Left ventricle myocardium inferior (tissue), 1 donor: ENCODE results near the gene GMEB2. TPM values are rescaled to one million over a fixed set of nuclear protein-coding genes. Genes with fewer than 3 reads are reported as not detected.

Experiments used
- DNase-seq: peaks from one replicate; pipeline ENCODE4 v3.0.0-alpha.2; 2020
- H3K27ac ChIP-seq: fragments of 200-600 bp; replicated peaks from 2 replicates; pipeline ENCODE4 v1.8.0; 2021
- H3K27me3 ChIP-seq: fragments of 200-600 bp; 2 replicates; pipeline ENCODE4 v1.8.0; 2021; ENCODE audit warnings: low read depth
- H3K36me3 ChIP-seq: fragments of 200-600 bp; 2 replicates; pipeline ENCODE4 v1.8.0; 2021
- H3K4me1 ChIP-seq: fragments of 200-600 bp; 2 replicates; pipeline ENCODE4 v1.8.0; 2021
- H3K4me3 ChIP-seq: fragments of 200-600 bp; 2 replicates; pipeline ENCODE4 v1.8.0; 2021; ENCODE audit warnings: mild to moderate bottlenecking, moderate library complexity
- H3K9me3 ChIP-seq: fragments of 200-600 bp; replicated peaks from 2 replicates; pipeline ENCODE4 v1.8.0; 2021
- CTCF ChIP-seq: fragments of 200-600 bp; IDR thresholded peaks from 2 replicates; pipeline ENCODE4 v1.8.0; 2021; ENCODE audit warnings: antibody characterized with exemption, mild to moderate bottlenecking, borderline replicate concordance
- intact Hi-C: fragments of 100-400 bp; cut with micrococcal nuclease; formaldehyde crosslinking; loops from one replicate; pipeline ENCODE4 v1.11.0; 2022
- total RNA-seq: library from RNA; stranded (reverse); fragmentation: NEBNext Ultra II Directional; extraction: Animal tissue kit (Norgen Biotek cat#: 25700); gene quantifications from one replicate; pipeline ENCODE4 v1.2.1, GENCODE V29; 2021
- donor health status: DM: no; HTN: yes; CAD: no; lungs with severe emphysema.

Gene GMEB2
- total RNA-seq, 1 donor from 2014 or later: 5.3 TPM

GRCh38 chr20:63564036-63564810 is 62.7 kb downstream of the GMEB2 start:
- Histone ChIP-seq H3K4me1 (no peaks in the 10 kb centered on the region), H3K9me3 (no peaks in the 10 kb centered on the region), H3K4me3 (no peak overlapping the region), H3K36me3 (peaks cover 78% of the 10 kb centered on the region), H3K27me3 (no peaks in the 10 kb centered on the region), H3K27ac (no peak overlapping the region)
- no peak for DNase-seq
- TF ChIP-seq CTCF: no peak
- intact Hi-C loops: no loop called here

DNA sequence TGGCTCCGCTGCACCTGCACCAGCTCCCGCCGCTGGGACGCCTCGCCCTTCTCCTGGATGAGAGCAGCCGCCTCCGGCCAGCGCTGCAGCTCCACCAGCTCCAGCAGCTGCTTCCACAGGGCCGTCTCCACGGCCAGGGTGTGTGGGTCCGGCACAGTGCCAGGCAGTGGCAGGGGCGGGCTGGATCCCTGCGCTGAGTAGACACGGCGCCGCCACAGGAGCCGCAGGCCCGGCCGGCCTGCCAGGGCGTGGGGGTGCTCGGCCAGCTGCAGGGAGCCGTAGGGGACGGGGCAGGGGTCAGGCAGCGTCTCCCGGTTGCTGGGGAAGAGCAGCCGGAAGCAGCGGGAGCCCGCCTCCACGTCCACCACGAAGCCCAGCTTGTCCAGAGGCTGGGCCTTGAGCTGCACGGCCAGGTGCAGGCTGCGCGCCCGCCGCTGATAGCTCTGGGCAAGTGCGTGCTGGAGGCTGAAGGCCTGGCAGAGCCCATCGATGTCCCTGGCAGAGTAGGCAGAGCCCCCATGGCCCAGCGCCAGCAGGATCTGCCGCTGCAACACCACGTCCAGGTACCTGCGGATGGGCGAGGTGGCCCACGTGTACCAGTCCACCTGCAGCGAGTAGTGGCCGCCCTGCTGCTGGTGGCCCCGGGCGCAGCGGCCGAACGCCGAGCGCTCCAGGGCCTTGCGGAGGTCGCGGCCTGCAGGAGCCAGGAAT is 63.5 kb downstream of the GMEB2 start:
- H3K27ac ChIP-seq: no peak overlapping the region
- no peaks in the 10 kb centered on the region for H3K27me3 ChIP-seq
- TF ChIP-seq CTCF: no peak
- H3K4me3 ChIP-seq: no peak overlapping the region
- intact Hi-C loops: no loop called here
- no peak for DNase-seq
- no peaks in the 10 kb centered on the region for H3K4me1 ChIP-seq
- H3K36me3 ChIP-seq: peaks cover 86% of the 10 kb centered on the region
- no peaks in the 10 kb centered on the region for H3K9me3 ChIP-seq

DNA sequence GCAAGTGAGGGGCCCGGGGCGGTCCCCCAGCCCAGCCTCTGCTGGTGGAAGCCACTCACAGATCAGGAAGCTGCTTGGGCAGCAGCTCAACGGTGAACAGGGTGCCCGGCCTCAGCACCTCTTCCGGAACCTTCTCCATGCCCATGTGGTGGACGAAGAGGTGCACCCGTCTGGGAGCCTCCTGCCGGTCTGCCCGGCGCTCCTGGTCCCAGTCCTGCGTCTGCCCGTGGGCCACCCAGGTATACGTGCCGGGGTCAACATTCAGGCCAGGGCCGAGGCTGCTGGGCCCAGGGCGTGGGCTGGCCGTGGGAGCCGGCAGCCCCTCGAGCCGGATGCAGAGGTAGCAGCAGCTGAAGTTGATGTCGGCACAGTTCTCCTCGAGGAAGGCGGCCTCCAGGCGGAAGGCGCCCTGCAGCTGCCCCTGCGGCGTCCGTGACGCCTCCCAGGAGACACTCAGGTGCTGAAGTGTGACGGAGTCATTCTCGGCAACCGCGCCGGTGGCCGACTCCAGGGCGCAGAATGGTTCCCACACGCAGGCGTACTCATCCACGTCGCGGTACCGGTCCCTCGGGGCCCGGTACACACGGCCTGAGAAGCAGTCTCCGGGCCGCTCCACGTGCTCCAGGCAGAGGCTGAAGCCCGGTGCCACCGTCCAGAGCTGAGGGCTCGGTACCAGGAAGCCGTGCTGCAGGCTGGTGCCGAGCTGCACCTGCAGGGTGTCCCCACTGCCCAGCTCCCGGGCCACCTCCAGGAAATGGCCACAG is 64.3 kb downstream of the GMEB2 start:
- Histone ChIP-seq H3K27ac (no peak overlapping the region), H3K36me3 (peaks cover 89% of the 10 kb centered on the region), H3K4me3 (no peak overlapping the region), H3K27me3 (no peaks in the 10 kb centered on the region), H3K9me3 (no peaks in the 10 kb centered on the region), H3K4me1 (no peaks in the 10 kb centered on the region)
- intact Hi-C loops: no loop called here
- TF ChIP-seq CTCF: no peak
- no peak for DNase-seq

DNA sequence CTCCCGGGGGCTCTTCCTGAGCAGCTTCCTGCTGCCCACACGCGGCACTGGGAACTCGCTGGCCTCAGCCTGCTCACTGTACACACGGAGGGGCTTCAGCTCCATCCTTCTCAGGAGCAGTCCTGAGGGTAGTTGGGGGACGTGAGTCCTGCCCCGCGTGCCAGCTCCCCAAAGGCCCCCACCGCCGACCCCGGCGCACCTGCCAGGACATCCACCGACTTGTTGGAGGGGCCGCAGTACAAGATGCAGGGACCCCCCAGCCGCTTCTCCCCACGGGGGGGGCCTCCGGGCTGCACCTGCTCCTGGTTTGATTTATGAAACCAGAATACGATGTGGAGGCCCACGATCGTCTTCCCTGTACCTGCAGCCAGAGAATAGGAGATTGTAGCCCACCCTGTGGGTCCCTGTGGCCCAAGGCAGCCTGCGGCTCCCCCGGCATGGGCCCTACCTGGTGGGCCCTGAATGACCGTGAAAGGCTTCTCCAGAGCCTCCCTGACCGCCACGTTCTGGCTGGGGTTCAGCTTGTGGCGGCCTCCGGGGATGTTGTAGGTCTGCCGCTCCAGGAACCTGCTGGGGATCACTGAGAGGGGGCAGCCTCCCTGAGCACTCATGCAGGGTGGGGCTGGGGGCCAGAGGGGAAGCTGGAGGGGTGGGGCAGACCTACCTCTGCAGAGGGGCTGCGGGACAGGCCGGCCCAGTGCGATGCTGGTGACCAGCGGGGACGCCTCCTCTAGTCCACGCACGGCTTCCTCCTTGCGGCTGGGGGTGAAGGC is 65.1 kb downstream of the GMEB2 start:
- intact Hi-C loops: no loop called here
- no peaks in the 10 kb centered on the region for H3K4me1 ChIP-seq
- no peak for TF ChIP-seq CTCF
- H3K36me3 ChIP-seq: peaks cover 82% of the 10 kb centered on the region
- H3K4me3 ChIP-seq: no peak overlapping the region
- DNase-seq: no peak
- no peaks in the 10 kb centered on the region for H3K27me3 ChIP-seq
- H3K9me3 ChIP-seq: no peaks in the 10 kb centered on the region
- H3K27ac ChIP-seq: no peak overlapping the region
